PFSK-1 (cell line): ENCODE data around the gene RAD21L1.

ENCODE experiments used
- FOXP2 ChIP-seq: optimal IDR thresholded peaks from 2 replicates; pipeline ENCODE3; 2011; ENCODE audit warnings: borderline replicate concordance, control low read depth, inconsistent platforms; ENCODE audit not compliant: insufficient read depth; ENCODE audit errors: extremely low read length, extremely low read depth
- POLR2AphosphoS5 ChIP-seq: IDR thresholded peaks from 2 replicates; pipeline ENCODE4 v1.6.1; 2012; ENCODE audit warnings: low read depth, mild to moderate bottlenecking, control low read depth, low read length, moderate library complexity
- REST ChIP-seq, 2 experiments: IDR thresholded peaks; 2 replicates each; pipeline versions ENCODE4 v1.6.1 to v1.8.0; 2011 to 2012; ENCODE audit warnings: low read depth in 2 of 2, low read length in 2 of 2, control low read depth in 1 of 2, inconsistent platforms in 1 of 2, mild to moderate bottlenecking in 1 of 2, moderate library complexity in 1 of 2; ENCODE audit not compliant: insufficient read depth in 1 of 2
- SIN3A ChIP-seq: IDR thresholded peaks from 2 replicates; pipeline ENCODE4 v1.6.1; 2012; ENCODE audit warnings: mild to moderate bottlenecking, low read length, moderate library complexity, borderline replicate concordance; ENCODE audit not compliant: insufficient read depth
- TAF1 ChIP-seq: IDR thresholded peaks from 2 replicates; pipeline ENCODE4 v1.6.1; 2012; ENCODE audit warnings: low read length, control low read depth, borderline replicate concordance; ENCODE audit not compliant: insufficient read depth

RAD21L1 gene

GRCh38 chr20:1265226-1265915, 39.5 kb downstream of the RAD21L1 start:
- TF ChIP-seq POLR2AphosphoS5: no peak
- no peak for TF ChIP-seq TAF1

- no peak for TF ChIP-seq FOXP2
- TF ChIP-seq POLR2AphosphoS5: no peak
- no peak for TF ChIP-seq SIN3A
- TF ChIP-seq REST (IDR thresholded peaks at IDR 0.05; ENCODE audit: insufficient read depth in 1 of 2, low read depth in 2 of 2, low read length in 2 of 2): no peak
- TF ChIP-seq TAF1: no peak
Observed at GRCh38 chr20:1265916-1266166, 40.0 kb downstream of the RAD21L1 start.

GRCh38 chr20:1266167-1266973, 40.5 kb downstream of the RAD21L1 start, which contains the start of gene SNPH:
TSS of gene SNPH (plus strand) at chr20:1266294. CDS start at chr20:1296240, 29,946 bp downstream.
- TF ChIP-seq REST (IDR thresholded peaks at IDR 0.05; ENCODE audit: insufficient read depth in 1 of 2, low read depth in 2 of 2, low read length in 2 of 2) (no peak), POLR2AphosphoS5 (no peak), TAF1 (no peak), SIN3A (no peak), FOXP2 (no peak)

DNA sequence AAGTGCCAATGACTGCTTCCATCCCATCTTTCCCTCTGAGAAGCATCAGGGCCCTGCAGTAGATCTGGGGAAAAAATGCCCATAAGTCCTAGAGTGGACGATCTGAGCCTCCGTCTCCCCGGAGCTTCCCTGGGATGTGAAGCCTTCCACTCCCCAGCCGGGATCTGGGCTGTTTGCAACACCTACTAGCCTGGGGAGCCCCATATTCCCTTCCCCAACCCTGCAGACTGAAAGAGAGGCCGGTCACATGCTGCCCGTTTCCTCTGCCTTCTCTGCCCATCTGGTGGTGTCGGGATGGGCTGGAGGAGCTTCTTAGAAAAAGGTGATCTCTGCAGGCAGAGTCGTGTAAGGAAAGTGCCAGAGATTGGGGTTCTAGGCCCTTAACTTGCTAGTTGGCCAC, 41.3 kb downstream of the RAD21L1 start:
- TF ChIP-seq POLR2AphosphoS5: no peak
- TF ChIP-seq TAF1: no peak
- no peak for TF ChIP-seq FOXP2
- TF ChIP-seq SIN3A: no peak
- TF ChIP-seq REST (IDR thresholded peaks at IDR 0.05; ENCODE audit: insufficient read depth in 1 of 2, low read depth in 2 of 2, low read length in 2 of 2): no peak

GRCh38 chr20:1267809-1268374, 42.0 kb downstream of the RAD21L1 start:
- TF ChIP-seq SIN3A (no peak), POLR2AphosphoS5 (no peak), TAF1 (no peak), FOXP2 (no peak), REST (IDR thresholded peaks at IDR 0.05; ENCODE audit: insufficient read depth in 1 of 2, low read depth in 2 of 2, low read length in 2 of 2) (no peak)
